ENCODE results near the gene SHISAL1.
"Not testable (repeated sequence)": the region's sequence is repeated elsewhere in the genome, so short reads cannot be mapped to it uniquely, and the experiment has no call there.

The SHISAL1 gene

DNA sequence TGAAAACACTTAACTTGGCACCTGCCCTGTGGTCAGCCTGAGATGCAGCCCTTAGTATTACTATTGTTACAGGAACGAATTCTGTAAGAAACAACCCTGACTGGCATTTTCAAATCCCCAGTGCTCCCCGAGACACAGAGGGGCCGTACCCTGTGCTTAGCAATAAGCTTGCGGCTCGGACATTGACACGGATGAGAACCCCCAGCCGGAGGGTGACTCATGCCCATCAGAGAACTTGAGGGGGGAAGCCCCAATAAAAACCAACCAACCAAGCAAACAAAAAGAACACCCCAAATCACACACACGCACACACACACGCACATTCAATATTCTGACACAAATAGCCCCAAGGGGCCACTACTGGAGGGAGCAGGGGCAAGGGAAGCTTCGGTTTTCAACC is 63.8 kb downstream of the SHISAL1 start:
- Histone ChIP-seq H3K9me3 (ENCODE audit: control insufficient read depth, insufficient read depth, low read length) (peaks cover 3% of the 10 kb centered on the region; the same call in 1 of the 2 replicates), H3K27me3 (ENCODE audit: control insufficient read depth, insufficient read depth, low read length) (no peaks in the 10 kb centered on the region), H3K9ac (ENCODE audit: low read depth, low read length) (no peak overlapping the region), H3K27ac (ENCODE audit: low read depth, low read length) (no peak overlapping the region), H3K36me3 (ENCODE audit: control insufficient read depth, insufficient read depth, low read length) (no peaks in the 10 kb centered on the region), H3K4me3 (ENCODE audit: low read depth, low read length) (no peak overlapping the region), H3K4me1 (ENCODE audit: control insufficient read depth, insufficient read depth, low read length) (no peaks in the 10 kb centered on the region)

DNA sequence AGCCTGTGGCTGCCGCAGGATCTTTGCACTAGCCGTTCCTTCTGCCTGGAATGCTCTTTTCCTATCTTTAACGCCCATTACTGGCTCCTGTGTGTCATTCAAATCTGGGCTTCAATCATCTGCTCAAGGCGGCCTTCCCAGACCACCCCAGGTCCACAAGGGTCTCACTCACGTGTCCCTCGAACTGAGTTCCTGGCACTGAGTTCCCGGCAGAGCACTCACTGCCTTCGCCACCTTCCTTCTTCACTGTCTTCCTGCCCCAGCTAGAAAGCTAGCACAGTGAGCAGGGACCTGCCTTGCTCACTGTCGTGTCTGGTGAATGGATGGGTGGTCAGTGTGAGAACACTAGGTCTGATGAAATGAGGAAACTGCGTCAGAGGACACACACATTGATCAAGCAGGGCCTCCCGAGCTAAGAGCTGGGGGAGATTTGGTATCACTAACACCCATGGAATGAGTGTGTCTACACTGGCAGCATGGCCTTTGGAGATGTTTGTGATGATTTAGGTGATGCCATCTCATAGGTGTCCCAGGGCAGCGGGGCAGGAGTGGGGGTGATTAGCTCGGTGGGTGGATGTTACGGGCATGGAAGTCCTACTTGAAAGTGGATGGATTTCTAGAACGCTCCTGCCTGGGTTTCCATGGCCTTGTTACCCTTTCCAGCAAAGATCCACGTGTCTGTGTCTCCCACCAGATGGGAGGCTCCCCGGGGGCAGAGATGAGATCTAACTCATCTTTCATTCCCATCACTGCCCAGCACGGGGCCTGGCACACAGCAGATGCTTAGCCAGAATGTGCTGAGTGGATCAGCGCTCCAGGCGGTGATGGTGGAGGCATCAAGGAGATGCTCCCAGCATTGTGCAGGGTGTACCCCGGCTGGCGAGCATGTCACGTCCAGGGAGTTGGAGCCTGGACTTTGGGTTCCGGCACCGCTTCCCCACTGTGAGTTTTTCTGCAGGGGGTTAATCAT is 64.5 kb downstream of the SHISAL1 start:
- H3K36me3 ChIP-seq (ENCODE audit: control insufficient read depth, insufficient read depth, low read length): no peaks in the 10 kb centered on the region
- H3K9me3 ChIP-seq (ENCODE audit: control insufficient read depth, insufficient read depth, low read length): peaks cover 3% of the 10 kb centered on the region; the same call in 1 of the 2 replicates
- no peak overlapping the region for H3K9ac ChIP-seq (ENCODE audit: low read depth, low read length)
- no peak overlapping the region for H3K4me3 ChIP-seq (ENCODE audit: low read depth, low read length)
- no peak overlapping the region for H3K27ac ChIP-seq (ENCODE audit: low read depth, low read length)
- no peaks in the 10 kb centered on the region for H3K4me1 ChIP-seq (ENCODE audit: control insufficient read depth, insufficient read depth, low read length)
- H3K27me3 ChIP-seq (ENCODE audit: control insufficient read depth, insufficient read depth, low read length): no peaks in the 10 kb centered on the region

DNA sequence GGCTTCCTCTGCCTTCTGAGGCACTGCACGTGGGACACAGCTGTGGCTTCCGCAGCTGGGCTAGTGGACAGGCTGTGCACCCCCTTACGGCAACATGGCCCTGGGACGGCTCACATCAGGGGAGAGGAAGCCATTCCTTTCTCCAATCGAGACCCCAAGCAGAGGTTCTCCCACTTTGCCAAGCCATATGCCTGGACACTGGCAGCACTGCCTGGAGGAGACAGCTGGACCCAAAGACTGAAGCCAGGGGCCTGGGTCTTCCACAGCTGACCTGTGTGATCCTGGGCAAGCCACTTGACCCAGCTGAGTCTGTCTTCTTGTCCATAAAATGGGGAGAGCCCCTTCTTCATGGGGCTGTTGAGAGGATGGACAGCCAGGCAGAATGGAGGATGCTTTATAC is 65.4 kb downstream of the SHISAL1 start:
- H3K36me3 ChIP-seq (ENCODE audit: control insufficient read depth, insufficient read depth, low read length): no peaks in the 10 kb centered on the region
- no peak overlapping the region for H3K27ac ChIP-seq (ENCODE audit: low read depth, low read length)
- no peaks in the 10 kb centered on the region for H3K27me3 ChIP-seq (ENCODE audit: control insufficient read depth, insufficient read depth, low read length)
- no peaks in the 10 kb centered on the region for H3K4me1 ChIP-seq (ENCODE audit: control insufficient read depth, insufficient read depth, low read length)
- H3K9me3 ChIP-seq (ENCODE audit: control insufficient read depth, insufficient read depth, low read length): peaks cover 3% of the 10 kb centered on the region; the same call in 1 of the 2 replicates
- no peak overlapping the region for H3K4me3 ChIP-seq (ENCODE audit: low read depth, low read length)
- no peak overlapping the region for H3K9ac ChIP-seq (ENCODE audit: low read depth, low read length)

DNA sequence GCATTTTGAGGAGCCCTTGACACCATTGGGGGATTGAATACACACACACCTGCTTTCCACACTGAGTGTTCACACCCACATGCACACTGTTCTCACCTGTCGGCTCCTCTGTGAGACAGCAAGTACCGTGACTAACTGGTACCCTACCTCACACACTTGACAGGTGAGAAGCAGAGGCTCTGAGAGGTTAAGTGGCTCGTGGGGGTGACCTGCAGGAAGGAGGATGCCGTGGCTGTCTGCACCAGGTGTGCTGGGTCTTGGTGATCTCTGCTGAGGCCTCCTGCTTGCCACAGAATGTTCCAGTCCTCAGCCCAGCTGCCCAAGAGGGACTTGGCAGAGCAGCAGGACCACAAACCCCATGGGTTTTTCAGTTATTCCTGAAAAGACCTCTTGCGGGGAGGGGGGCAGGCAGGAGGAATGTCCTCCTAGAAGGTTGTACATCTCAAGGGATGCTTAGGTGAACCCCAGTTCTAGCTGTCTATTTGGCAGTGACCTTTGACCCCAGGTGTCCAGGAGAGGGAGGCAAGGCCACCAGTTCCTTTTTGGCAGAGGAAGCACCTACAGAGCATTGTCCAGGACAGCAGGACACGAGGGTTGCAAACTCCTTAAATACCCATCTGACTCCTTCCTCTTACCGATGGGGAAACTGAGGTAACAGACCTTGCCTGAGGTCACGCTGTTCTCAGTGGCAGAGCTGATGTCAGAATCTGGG is 66.0 kb downstream of the SHISAL1 start:
- H3K4me1 ChIP-seq (ENCODE audit: control insufficient read depth, insufficient read depth, low read length): no peaks in the 10 kb centered on the region
- no peak overlapping the region for H3K9ac ChIP-seq (ENCODE audit: low read depth, low read length)
- no peak overlapping the region for H3K4me3 ChIP-seq (ENCODE audit: low read depth, low read length)
- no peaks in the 10 kb centered on the region for H3K36me3 ChIP-seq (ENCODE audit: control insufficient read depth, insufficient read depth, low read length)
- H3K27me3 ChIP-seq (ENCODE audit: control insufficient read depth, insufficient read depth, low read length): no peaks in the 10 kb centered on the region
- H3K27ac ChIP-seq (ENCODE audit: low read depth, low read length): no peak overlapping the region
- H3K9me3 ChIP-seq (ENCODE audit: control insufficient read depth, insufficient read depth, low read length): peaks cover 3% of the 10 kb centered on the region; the same call in 1 of the 2 replicates

DNA sequence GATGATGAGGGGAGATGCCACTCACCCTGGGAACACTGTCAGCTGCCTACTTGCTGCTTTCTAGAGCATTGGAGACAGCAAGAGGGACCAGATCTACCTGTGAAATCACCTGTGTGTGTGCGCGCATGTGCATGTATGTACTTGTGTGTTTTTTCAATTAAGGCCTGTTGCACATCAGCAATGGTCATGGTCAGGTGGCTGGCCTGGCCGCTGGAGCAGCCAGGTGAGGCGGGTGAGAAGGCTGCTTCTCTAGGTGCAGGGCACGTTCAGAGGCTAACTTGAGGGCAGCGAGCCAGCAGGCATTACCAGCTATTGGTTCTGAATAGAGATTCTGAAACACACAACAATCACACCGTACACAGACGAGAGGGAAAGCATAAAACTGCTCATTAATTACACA is 66.9 kb downstream of the SHISAL1 start:
- Histone ChIP-seq H3K27me3 (ENCODE audit: control insufficient read depth, insufficient read depth, low read length) (no peaks in the 10 kb centered on the region), H3K9ac (ENCODE audit: low read depth, low read length) (no peak overlapping the region), H3K36me3 (ENCODE audit: control insufficient read depth, insufficient read depth, low read length) (no peaks in the 10 kb centered on the region), H3K4me3 (ENCODE audit: low read depth, low read length) (no peak overlapping the region), H3K27ac (ENCODE audit: low read depth, low read length) (no peak overlapping the region), H3K9me3 (ENCODE audit: control insufficient read depth, insufficient read depth, low read length) (peaks cover 3% of the 10 kb centered on the region; the same call in 1 of the 2 replicates), H3K4me1 (ENCODE audit: control insufficient read depth, insufficient read depth, low read length) (no peaks in the 10 kb centered on the region)

DNA sequence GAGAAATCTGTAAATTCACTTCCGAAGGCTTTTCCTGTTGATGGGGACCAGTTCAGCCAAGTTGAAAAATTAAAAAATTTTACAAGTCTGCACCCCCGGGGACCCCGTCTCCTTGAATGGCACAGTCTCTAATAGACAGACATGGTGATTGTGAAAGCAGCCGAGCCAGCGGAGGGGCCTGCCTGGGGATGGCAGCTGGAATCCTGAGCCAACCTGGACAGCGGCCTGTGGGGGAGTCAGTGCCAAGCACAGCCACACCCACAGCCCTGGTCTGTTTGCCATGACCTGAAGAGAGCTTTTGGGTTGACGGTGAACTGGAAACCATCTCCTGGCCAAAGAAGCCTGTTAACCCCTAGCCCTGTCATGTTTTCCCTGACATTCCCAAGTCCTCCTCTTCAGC is 67.3 kb downstream of the SHISAL1 start:
- Histone ChIP-seq H3K27ac (ENCODE audit: low read depth, low read length) (no peak overlapping the region), H3K4me3 (ENCODE audit: low read depth, low read length) (no peak overlapping the region), H3K4me1 (ENCODE audit: control insufficient read depth, insufficient read depth, low read length) (no peaks in the 10 kb centered on the region), H3K36me3 (ENCODE audit: control insufficient read depth, insufficient read depth, low read length) (no peaks in the 10 kb centered on the region), H3K9me3 (ENCODE audit: control insufficient read depth, insufficient read depth, low read length) (no peaks in the 10 kb centered on the region; the same call in 1 of the 2 replicates), H3K27me3 (ENCODE audit: control insufficient read depth, insufficient read depth, low read length) (no peaks in the 10 kb centered on the region), H3K9ac (ENCODE audit: low read depth, low read length) (no peak overlapping the region)

DNA sequence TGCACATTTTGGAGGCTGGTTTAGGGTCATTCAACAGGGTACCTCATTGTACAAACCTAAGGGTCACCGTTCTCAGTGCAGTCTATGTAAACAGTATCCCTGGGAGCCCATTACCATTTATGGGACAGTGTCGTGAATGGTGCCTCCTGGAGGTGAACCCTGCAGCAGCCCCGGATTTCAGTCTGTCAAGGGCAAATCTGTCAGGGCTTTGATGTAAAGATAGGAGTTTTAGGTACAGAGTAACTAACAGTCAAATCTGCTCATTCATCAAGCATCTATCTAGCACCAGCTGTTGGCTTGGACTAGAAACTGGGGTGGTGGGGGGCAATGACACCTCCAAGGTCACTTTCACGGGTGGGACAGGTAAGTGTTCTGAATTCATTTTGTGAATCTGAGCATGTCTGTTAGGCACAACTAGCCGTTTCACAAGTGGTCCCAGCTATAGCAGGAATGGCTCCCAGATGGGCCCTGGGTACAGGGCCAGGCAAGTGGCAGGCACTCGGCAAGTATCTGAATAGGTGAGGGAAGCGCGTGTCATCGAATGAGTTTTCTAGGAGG is 68.4 kb downstream of the SHISAL1 start:
- no peaks in the 10 kb centered on the region for H3K9me3 ChIP-seq (ENCODE audit: control insufficient read depth, insufficient read depth, low read length)

DNA sequence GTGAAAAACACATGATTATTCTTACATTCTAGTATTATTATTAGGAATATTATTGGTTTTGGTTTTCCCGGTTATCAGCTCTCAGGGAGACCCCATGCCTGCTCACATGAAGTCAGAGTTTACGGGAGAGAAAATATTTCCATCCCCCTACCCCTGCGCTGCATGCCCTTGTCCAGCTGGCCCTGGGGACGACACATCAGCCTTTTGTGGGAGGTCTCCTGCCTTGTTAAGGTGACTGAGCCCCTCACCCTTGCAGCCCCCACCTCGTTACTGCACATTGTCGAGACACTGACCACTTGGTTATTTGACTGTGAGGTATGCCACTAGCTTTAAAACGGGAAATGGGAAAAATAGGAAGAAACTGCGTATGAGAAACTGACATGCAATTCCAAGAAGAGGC is 69.0 kb downstream of the SHISAL1 start:
- Histone ChIP-seq H3K27me3 (ENCODE audit: control insufficient read depth, insufficient read depth, low read length) (no peaks in the 10 kb centered on the region), H3K9me3 (ENCODE audit: control insufficient read depth, insufficient read depth, low read length) (no peaks in the 10 kb centered on the region), H3K9ac (ENCODE audit: low read depth, low read length) (no peak overlapping the region), H3K4me3 (ENCODE audit: low read depth, low read length) (no peak overlapping the region), H3K36me3 (ENCODE audit: control insufficient read depth, insufficient read depth, low read length) (no peaks in the 10 kb centered on the region), H3K27ac (ENCODE audit: low read depth, low read length) (no peak overlapping the region), H3K4me1 (ENCODE audit: control insufficient read depth, insufficient read depth, low read length) (no peaks in the 10 kb centered on the region)

More for the DNA sequence above, 68.4 kb downstream of the SHISAL1 start:
- Histone ChIP-seq H3K27me3 (ENCODE audit: control insufficient read depth, insufficient read depth, low read length) (no peaks in the 10 kb centered on the region), H3K9ac (ENCODE audit: low read depth, low read length) (no peak overlapping the region), H3K27ac (ENCODE audit: low read depth, low read length) (no peak overlapping the region), H3K4me3 (ENCODE audit: low read depth, low read length) (no peak overlapping the region), H3K36me3 (ENCODE audit: control insufficient read depth, insufficient read depth, low read length) (no peaks in the 10 kb centered on the region), H3K4me1 (ENCODE audit: control insufficient read depth, insufficient read depth, low read length) (no peaks in the 10 kb centered on the region)

DNA sequence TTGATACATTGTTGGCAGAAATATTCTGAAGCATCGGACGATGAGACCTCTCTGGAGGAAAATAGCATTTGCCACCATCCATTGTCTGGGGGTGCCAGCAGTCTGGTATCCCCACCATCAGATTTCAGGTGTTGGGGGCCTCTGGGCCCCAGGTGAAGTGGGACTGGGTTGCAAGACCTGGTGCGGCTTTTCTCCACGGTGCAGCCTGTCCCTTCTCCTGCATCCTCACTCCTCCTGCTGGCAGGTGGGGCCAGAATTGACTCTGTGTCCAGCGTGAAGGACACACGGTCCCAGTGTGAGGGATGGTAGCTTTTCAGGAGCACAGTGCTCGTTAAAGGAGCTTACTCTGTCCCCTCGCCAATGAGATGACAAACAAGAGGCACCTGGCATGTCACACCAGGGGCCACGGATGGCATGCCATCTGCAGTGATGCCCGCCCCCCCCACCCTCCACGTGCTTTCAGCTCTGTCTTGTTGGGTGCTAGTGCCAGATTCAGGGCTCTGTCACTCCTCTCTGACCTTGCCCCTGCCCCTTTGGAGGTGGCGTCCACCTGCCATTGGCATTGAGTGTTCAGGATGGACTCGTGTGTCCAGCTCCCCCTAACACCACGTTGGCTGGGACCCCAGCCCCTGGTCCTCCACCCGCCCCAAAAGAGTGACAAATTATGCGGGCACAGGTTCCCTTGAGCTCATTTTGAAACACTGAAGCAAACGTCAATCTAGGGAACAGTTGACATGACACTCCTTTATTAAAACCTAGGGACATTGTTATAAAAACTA is 69.6 kb downstream of the SHISAL1 start:
- Histone ChIP-seq H3K4me3 (ENCODE audit: low read depth, low read length) (no peak overlapping the region), H3K36me3 (ENCODE audit: control insufficient read depth, insufficient read depth, low read length) (no peaks in the 10 kb centered on the region), H3K9ac (ENCODE audit: low read depth, low read length) (no peak overlapping the region), H3K4me1 (ENCODE audit: control insufficient read depth, insufficient read depth, low read length) (no peaks in the 10 kb centered on the region), H3K27ac (ENCODE audit: low read depth, low read length) (no peak overlapping the region), H3K27me3 (ENCODE audit: control insufficient read depth, insufficient read depth, low read length) (no peaks in the 10 kb centered on the region), H3K9me3 (ENCODE audit: control insufficient read depth, insufficient read depth, low read length) (no peaks in the 10 kb centered on the region)

DNA sequence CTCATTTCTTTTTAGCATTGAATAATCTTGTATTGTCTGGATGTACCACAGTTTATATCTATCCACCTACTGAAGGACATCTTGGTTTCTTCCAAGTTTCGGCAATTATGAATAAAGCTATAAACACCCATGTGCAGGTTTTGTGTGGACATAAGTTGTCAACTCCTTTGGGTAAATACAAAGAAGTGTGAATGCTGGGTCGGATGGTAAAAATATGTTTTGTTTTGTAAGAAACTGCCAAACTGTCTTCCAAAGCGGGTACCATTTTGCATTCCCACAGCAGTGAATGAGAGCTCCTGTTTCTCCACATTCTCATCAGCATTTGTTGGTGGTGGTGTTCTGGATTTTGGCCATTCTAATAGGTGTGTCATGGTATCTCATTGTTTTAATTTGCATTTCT is 71.6 kb downstream of the SHISAL1 start:
- H3K4me3 ChIP-seq (ENCODE audit: low read depth, low read length); H3K36me3 ChIP-seq (ENCODE audit: control insufficient read depth, insufficient read depth, low read length); H3K27me3 ChIP-seq (ENCODE audit: control insufficient read depth, insufficient read depth, low read length); H3K4me1 ChIP-seq (ENCODE audit: control insufficient read depth, insufficient read depth, low read length); H3K9ac ChIP-seq (ENCODE audit: low read depth, low read length); H3K27ac ChIP-seq (ENCODE audit: low read depth, low read length); H3K9me3 ChIP-seq (ENCODE audit: control insufficient read depth, insufficient read depth, low read length): not testable (repeated sequence)

All from HUES48 (cell line).